Measurements from ENCODE around the gene ANK3. TPM values are rescaled to one million over a fixed set of nuclear protein-coding genes. Genes with fewer than 3 reads are reported as not detected.

The ANK3 gene
- total RNA-seq, 2 experiments from 2014 or later, result 4.5 to 5.3 TPM

GRCh38 chr10:60207894-60208293, 181.8 kb downstream of the ANK3 start:
- H3K4me1 Mint-ChIP-seq (ENCODE audit: low read depth), result peaks cover 32% of the 10 kb centered on the region
- ChIA-PET CTCF (interaction anchor here (1.3 to 5.4 kb wide), 4 partner anchors 13 to 343 kb away, joined by 4 to 35 read pairs (median 7); no protein-coding TSS in a partner anchor), POLR2A (no interaction called here)
- DNase-seq (no peak), ATAC-seq (no peak)
- no peaks in the 10 kb centered on the region for H3K9me3 Mint-ChIP-seq (ENCODE audit: insufficient read depth)
- H3K36me3 Mint-ChIP-seq (ENCODE audit: low read depth), result peaks cover 9% of the 10 kb centered on the region
- H3K4me3 Mint-ChIP-seq, result no peak overlapping the region
- H3K27me3 Mint-ChIP-seq (ENCODE audit: low read depth), result peaks cover 7% of the 10 kb centered on the region
- H3K27ac Mint-ChIP-seq, result no peak overlapping the region

- Mint-ChIP-seq H3K36me3 (ENCODE audit: low read depth) (peaks cover 4% of the 10 kb centered on the region), H3K27ac (no peak overlapping the region)
- ATAC-seq, result no peak
These were observed 182.9 kb downstream of the ANK3 start for GRCh38 chr10:60206735-60207134.

GRCh38 chr10:60205741-60206140, 183.9 kb downstream of the ANK3 start:
- ChIA-PET POLR2A (interaction anchor here (0.5 kb wide), 1 partner anchor 507 kb away, joined by 3 read pairs; no protein-coding TSS in a partner anchor), CTCF (interaction anchor here (1.7 to 5.4 kb wide), 2 partner anchors 91 to 106 kb away, joined by 4 to 35 read pairs; no protein-coding TSS in a partner anchor)
- no peak overlapping the region for H3K27ac Mint-ChIP-seq

More at GRCh38 chr10:60206735-60207134, 182.9 kb downstream of the ANK3 start:
- Mint-ChIP-seq H3K4me3 (no peak overlapping the region), H3K9me3 (ENCODE audit: insufficient read depth) (no peaks in the 10 kb centered on the region), H3K4me1 (ENCODE audit: low read depth) (peaks cover 23% of the 10 kb centered on the region), H3K27me3 (ENCODE audit: low read depth) (peaks cover 2% of the 10 kb centered on the region)
- ChIA-PET CTCF (interaction anchor here (1.7 to 5.4 kb wide), 3 partner anchors 92 to 342 kb away, joined by 4 to 35 read pairs (median 9); no protein-coding TSS in a partner anchor), POLR2A (no interaction called here)
- no peak for DNase-seq

GRCh38 chr10:60203993-60204618, 185.6 kb downstream of the ANK3 start:
- DNase-seq (no peak), ATAC-seq (no peak)
- H3K9me3 Mint-ChIP-seq (ENCODE audit: insufficient read depth), result no peaks in the 10 kb centered on the region
- peaks cover 2% of the 10 kb centered on the region for H3K27me3 Mint-ChIP-seq (ENCODE audit: low read depth)
- CTCF ChIA-PET, result interaction anchor here (0.7 to 2.2 kb wide), 9 partner anchors 9 to 442 kb away, joined by 3 to 9 read pairs (median 3); no protein-coding TSS in a partner anchor
- no peaks in the 10 kb centered on the region for H3K36me3 Mint-ChIP-seq (ENCODE audit: low read depth)
- peaks cover 3% of the 10 kb centered on the region for H3K4me1 Mint-ChIP-seq (ENCODE audit: low read depth)
- POLR2A ChIA-PET, result no interaction called here
- no peak overlapping the region for H3K4me3 Mint-ChIP-seq
- no peak overlapping the region for H3K27ac Mint-ChIP-seq

More at GRCh38 chr10:60205741-60206140, 183.9 kb downstream of the ANK3 start:
- H3K36me3 Mint-ChIP-seq (ENCODE audit: low read depth), result no peaks in the 10 kb centered on the region
- H3K27me3 Mint-ChIP-seq (ENCODE audit: low read depth), result peaks cover 2% of the 10 kb centered on the region
- DNase-seq (no peak), ATAC-seq (no peak)
- H3K4me1 Mint-ChIP-seq (ENCODE audit: low read depth), result peaks cover 15% of the 10 kb centered on the region
- no peak overlapping the region for H3K4me3 Mint-ChIP-seq
- H3K9me3 Mint-ChIP-seq (ENCODE audit: insufficient read depth), result no peaks in the 10 kb centered on the region

- Mint-ChIP-seq H3K4me3 (no peak overlapping the region), H3K27ac (no peak overlapping the region), H3K9me3 (ENCODE audit: insufficient read depth) (no peaks in the 10 kb centered on the region), H3K36me3 (ENCODE audit: low read depth) (no peaks in the 10 kb centered on the region), H3K4me1 (ENCODE audit: low read depth) (no peaks in the 10 kb centered on the region), H3K27me3 (ENCODE audit: low read depth) (no peaks in the 10 kb centered on the region)
- CTCF ChIA-PET, result no interaction called here
- POLR2A ChIA-PET, result no interaction called here
- DNase-seq (no peak), ATAC-seq (no peak)
These were observed 189.0 kb downstream of the ANK3 start for GRCh38 chr10:60200682-60201053.

- DNase-seq (no peak), ATAC-seq (no peak)
- Mint-ChIP-seq H3K27me3 (ENCODE audit: low read depth) (no peaks in the 10 kb centered on the region), H3K9me3 (ENCODE audit: insufficient read depth) (no peaks in the 10 kb centered on the region), H3K36me3 (ENCODE audit: low read depth) (no peaks in the 10 kb centered on the region), H3K27ac (no peak overlapping the region), H3K4me3 (no peak overlapping the region), H3K4me1 (ENCODE audit: low read depth) (no peaks in the 10 kb centered on the region)
- POLR2A ChIA-PET, result no interaction called here
- CTCF ChIA-PET, result no interaction called here
These were observed 189.5 kb downstream of the ANK3 start for GRCh38 chr10:60200012-60200681.

GRCh38 chr10:60197206-60197605, 192.5 kb downstream of the ANK3 start:
- POLR2A ChIA-PET, result no interaction called here
- DNase-seq (no peak), ATAC-seq (no peak)
- no peaks in the 10 kb centered on the region for H3K27me3 Mint-ChIP-seq (ENCODE audit: low read depth)
- H3K4me3 Mint-ChIP-seq, result no peak overlapping the region
- H3K36me3 Mint-ChIP-seq (ENCODE audit: low read depth), result no peaks in the 10 kb centered on the region
- H3K4me1 Mint-ChIP-seq (ENCODE audit: low read depth), result no peaks in the 10 kb centered on the region
- no peaks in the 10 kb centered on the region for H3K9me3 Mint-ChIP-seq (ENCODE audit: insufficient read depth)
- H3K27ac Mint-ChIP-seq, result no peak overlapping the region
- CTCF ChIA-PET, result interaction anchor here (1.3 to 1.5 kb wide), 2 partner anchors 12 to 82 kb away, joined by 4 to 6 read pairs; no protein-coding TSS in a partner anchor

GRCh38 chr10:60194421-60194820, 195.3 kb downstream of the ANK3 start:
- Mint-ChIP-seq H3K36me3 (ENCODE audit: low read depth) (no peaks in the 10 kb centered on the region), H3K9me3 (ENCODE audit: insufficient read depth) (peaks cover 7% of the 10 kb centered on the region), H3K27ac (no peak overlapping the region), H3K4me1 (ENCODE audit: low read depth) (peaks cover 5% of the 10 kb centered on the region), H3K4me3 (no peak overlapping the region), H3K27me3 (ENCODE audit: low read depth) (no peaks in the 10 kb centered on the region)
- no peak for ATAC-seq
- POLR2A ChIA-PET, result no interaction called here
- CTCF ChIA-PET, result interaction anchor here (1.3 kb wide), 1 partner anchor 14 kb away, joined by 5 read pairs; no protein-coding TSS in a partner anchor
- no peak for DNase-seq

- no peaks in the 10 kb centered on the region for H3K27me3 Mint-ChIP-seq (ENCODE audit: low read depth)
- peaks cover 5% of the 10 kb centered on the region for H3K4me1 Mint-ChIP-seq (ENCODE audit: low read depth)
- ChIA-PET POLR2A (no interaction called here), CTCF (no interaction called here)
- DNase-seq (no peak), ATAC-seq (no peak)
- H3K36me3 Mint-ChIP-seq (ENCODE audit: low read depth), result no peaks in the 10 kb centered on the region
- H3K27ac Mint-ChIP-seq, result no peak overlapping the region
- H3K4me3 Mint-ChIP-seq, result no peak overlapping the region
- peaks cover 7% of the 10 kb centered on the region for H3K9me3 Mint-ChIP-seq (ENCODE audit: insufficient read depth)
These were observed 196.7 kb downstream of the ANK3 start for GRCh38 chr10:60192946-60193345.

- no peak for ATAC-seq
- ChIA-PET POLR2A (interaction anchor here (0.6 kb wide), 1 partner anchor 1902 kb away, joined by 3 read pairs; no protein-coding TSS in a partner anchor), CTCF (no interaction called here)
- Mint-ChIP-seq H3K27me3 (ENCODE audit: low read depth) (no peaks in the 10 kb centered on the region), H3K4me1 (ENCODE audit: low read depth) (peaks cover 10% of the 10 kb centered on the region), H3K36me3 (ENCODE audit: low read depth) (no peaks in the 10 kb centered on the region), H3K27ac (no peak overlapping the region), H3K9me3 (ENCODE audit: insufficient read depth) (peaks cover 7% of the 10 kb centered on the region), H3K4me3 (no peak overlapping the region)
- DNase-seq, result no peak
These were observed 199.7 kb downstream of the ANK3 start for GRCh38 chr10:60189861-60190475.

- no peak overlapping the region for H3K4me3 Mint-ChIP-seq
- no peaks in the 10 kb centered on the region for H3K36me3 Mint-ChIP-seq (ENCODE audit: low read depth)
- no peak overlapping the region for H3K27ac Mint-ChIP-seq
- H3K4me1 Mint-ChIP-seq (ENCODE audit: low read depth), result peaks cover 10% of the 10 kb centered on the region
- ATAC-seq (no peak), DNase-seq (no peak)
- peaks cover 7% of the 10 kb centered on the region for H3K9me3 Mint-ChIP-seq (ENCODE audit: insufficient read depth)
- POLR2A ChIA-PET, result no interaction called here
- CTCF ChIA-PET, result interaction anchor here (1.1 kb wide), 1 partner anchor 73 kb away, joined by 3 read pairs; no protein-coding TSS in a partner anchor
- no peaks in the 10 kb centered on the region for H3K27me3 Mint-ChIP-seq (ENCODE audit: low read depth)
These were observed 201.1 kb downstream of the ANK3 start for GRCh38 chr10:60188548-60188947.

- H3K27me3 Mint-ChIP-seq (ENCODE audit: low read depth), result no peaks in the 10 kb centered on the region
- no peak overlapping the region for H3K27ac Mint-ChIP-seq
- ChIA-PET CTCF (no interaction called here), POLR2A (no interaction called here)
- DNase-seq (no peak), ATAC-seq (no peak)
- peaks cover 10% of the 10 kb centered on the region for H3K4me1 Mint-ChIP-seq (ENCODE audit: low read depth)
- H3K9me3 Mint-ChIP-seq (ENCODE audit: insufficient read depth), result peaks cover 7% of the 10 kb centered on the region
- no peaks in the 10 kb centered on the region for H3K36me3 Mint-ChIP-seq (ENCODE audit: low read depth)
- no peak overlapping the region for H3K4me3 Mint-ChIP-seq
These were observed 202.0 kb downstream of the ANK3 start for GRCh38 chr10:60187691-60188090.
